ENCODE data around the gene ZNF425. TPM values are rescaled to one million over a fixed set of nuclear protein-coding genes. Genes with fewer than 3 reads are reported as not detected.

ZNF425 gene, protein sequence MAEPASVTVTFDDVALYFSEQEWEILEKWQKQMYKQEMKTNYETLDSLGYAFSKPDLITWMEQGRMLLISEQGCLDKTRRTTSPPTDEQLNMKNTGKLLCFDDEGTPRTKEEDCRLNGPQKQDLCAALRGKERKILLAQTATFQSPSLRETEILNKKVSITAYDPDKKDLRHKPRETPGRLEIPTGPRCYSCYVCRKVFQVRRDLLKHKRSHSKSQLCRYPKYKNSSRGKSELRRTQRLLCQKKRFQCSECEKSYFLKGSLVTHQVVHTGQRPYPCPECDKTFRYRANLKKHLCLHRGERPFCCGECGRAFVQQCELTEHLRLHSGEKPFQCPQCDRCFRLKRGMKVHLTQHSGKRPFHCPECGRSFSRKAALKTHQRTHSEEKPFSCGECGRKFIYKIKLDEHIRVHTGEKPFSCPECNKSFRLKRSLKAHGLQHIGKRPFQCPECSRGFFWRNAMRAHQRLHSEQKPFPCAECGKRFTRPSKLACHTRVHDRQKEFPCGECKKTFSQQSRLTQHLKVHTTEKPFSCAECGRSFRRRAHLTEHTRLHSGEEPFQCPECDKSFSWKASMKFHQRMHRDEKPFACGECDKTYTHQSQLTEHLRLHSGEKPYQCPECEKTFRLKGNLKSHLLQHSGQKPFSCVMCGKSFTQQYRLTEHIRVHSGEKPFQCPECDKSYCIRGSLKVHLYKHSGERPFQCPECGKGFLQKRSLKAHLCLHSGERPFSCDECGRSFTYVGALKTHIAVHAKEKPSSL
- total RNA-seq = under 1 TPM; 0.39 to 0.77 TPM

DNA sequence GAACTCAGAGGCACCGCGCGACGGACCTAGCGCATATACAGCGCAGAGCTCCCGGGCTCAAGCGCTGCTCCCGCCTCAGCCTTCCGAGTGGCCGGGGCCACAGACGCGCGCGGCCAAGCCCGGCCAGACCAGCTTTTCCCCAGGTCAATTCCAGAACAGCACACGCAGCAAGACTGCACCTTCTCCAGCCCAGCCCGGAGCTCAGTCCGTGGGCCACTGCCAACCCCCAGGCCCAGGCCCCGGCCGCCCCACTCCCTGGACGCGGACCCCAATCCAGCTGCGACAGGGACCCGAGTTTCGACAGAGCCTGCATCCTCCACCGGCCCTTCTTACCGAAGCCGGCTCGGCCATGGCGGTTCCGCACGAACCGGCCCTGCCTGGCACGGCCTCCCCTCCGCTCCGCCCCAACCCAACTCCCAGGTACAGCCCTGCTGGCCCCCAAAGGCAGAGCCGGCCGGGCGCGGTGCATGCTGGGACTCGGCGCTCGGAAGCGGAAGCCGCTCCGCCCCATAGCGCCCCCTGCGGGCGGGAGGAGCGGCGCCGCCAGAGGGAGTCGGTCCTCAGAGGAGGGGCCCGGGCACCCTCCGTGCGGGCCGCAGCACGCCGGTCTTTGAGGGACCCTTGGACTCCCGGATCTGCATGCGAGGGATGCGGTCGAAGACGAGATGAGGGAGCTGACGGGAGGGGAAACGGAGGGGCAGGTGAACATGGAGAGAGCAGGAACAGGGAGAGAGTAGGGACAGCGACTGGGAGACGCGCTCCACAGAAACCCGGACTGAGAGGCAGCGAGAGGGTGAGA is at the start of gene ZNF425:
TSS of gene ZNF425 (minus strand) at position 462 of the 799 bp plus-strand sequence. CDS start at position 351, 111 bp downstream.
- Mint-ChIP-seq H3K36me3 (ENCODE audit: low read depth) (peaks cover 49% of the 10 kb centered on the region), H3K4me1 (peaks cover 16% of the 10 kb centered on the region), H3K9me3 (no peaks in the 10 kb centered on the region), H3K4me3 (peak within 1 kb of the TSS; percentile 98), H3K27me3 (no peaks in the 10 kb centered on the region), H3K27ac (peak within 1 kb of the TSS; percentile 97)
- ATAC-seq (replicated peaks) = peak; percentile 85

GRCh38 chr7:149175150-149175549 is 49.0 kb upstream of the ZNF425 start:
- H3K36me3 Mint-ChIP-seq (ENCODE audit: low read depth) = peaks cover 86% of the 10 kb centered on the region
- H3K4me1 Mint-ChIP-seq = no peaks in the 10 kb centered on the region
- no peak overlapping the region for H3K27ac Mint-ChIP-seq
- no peak for ATAC-seq (replicated peaks)
- no peaks in the 10 kb centered on the region for H3K27me3 Mint-ChIP-seq
- H3K9me3 Mint-ChIP-seq = no peaks in the 10 kb centered on the region
- H3K4me3 Mint-ChIP-seq = no peak overlapping the region

- no peaks in the 10 kb centered on the region for H3K9me3 Mint-ChIP-seq
- H3K27me3 Mint-ChIP-seq = no peaks in the 10 kb centered on the region
- H3K36me3 Mint-ChIP-seq (ENCODE audit: low read depth) = peaks cover 86% of the 10 kb centered on the region
- ATAC-seq (replicated peaks) = no peak
- no peak overlapping the region for H3K4me3 Mint-ChIP-seq
- no peaks in the 10 kb centered on the region for H3K4me1 Mint-ChIP-seq
- no peak overlapping the region for H3K27ac Mint-ChIP-seq
These were observed 46.4 kb upstream of the ZNF425 start for GRCh38 chr7:149172534-149172920.

DNA sequence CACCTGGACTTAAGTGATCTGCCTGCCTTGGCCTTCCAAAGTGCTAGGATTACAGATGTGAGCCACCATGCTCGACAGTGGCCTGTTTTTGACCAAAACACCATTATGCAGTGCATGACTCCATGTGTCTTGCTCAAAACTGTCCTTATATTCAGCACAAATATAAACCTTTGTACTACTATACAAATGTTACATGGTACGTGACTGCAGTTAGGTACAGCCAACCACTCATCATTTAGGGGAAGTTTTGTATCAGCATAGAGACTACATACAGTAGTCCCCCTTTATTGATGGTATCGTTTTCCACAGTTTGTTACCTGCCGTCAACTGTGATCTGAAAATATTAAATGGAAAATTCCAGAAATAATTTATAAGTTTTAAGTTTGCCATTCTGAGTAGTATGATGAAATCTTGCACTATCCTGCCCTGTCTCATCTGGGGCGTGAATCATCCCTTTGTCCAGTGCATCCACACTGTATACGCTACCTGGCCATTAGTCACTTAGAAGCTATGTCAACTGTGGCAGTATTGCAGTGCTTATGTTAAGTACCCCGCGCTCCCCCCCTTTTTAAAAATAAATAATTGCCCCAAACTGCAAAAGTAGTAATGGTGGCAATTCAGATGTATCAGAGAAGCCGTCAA is 45.9 kb upstream of the ZNF425 start:
- H3K27ac Mint-ChIP-seq = no peak overlapping the region
- no peaks in the 10 kb centered on the region for H3K9me3 Mint-ChIP-seq
- no peak for ATAC-seq (replicated peaks)
- no peak overlapping the region for H3K4me3 Mint-ChIP-seq
- no peaks in the 10 kb centered on the region for H3K4me1 Mint-ChIP-seq
- H3K27me3 Mint-ChIP-seq = no peaks in the 10 kb centered on the region
- H3K36me3 Mint-ChIP-seq (ENCODE audit: low read depth) = peaks cover 86% of the 10 kb centered on the region

GRCh38 chr7:149166630-149167352 is 40.7 kb upstream of the ZNF425 start:
- Mint-ChIP-seq H3K27me3 (no peaks in the 10 kb centered on the region), H3K4me1 (no peaks in the 10 kb centered on the region), H3K4me3 (no peak overlapping the region), H3K27ac (no peak overlapping the region), H3K36me3 (ENCODE audit: low read depth) (peaks cover 97% of the 10 kb centered on the region), H3K9me3 (no peaks in the 10 kb centered on the region)
- ATAC-seq (replicated peaks) = no peak

GRCh38 chr7:149166142-149166541 is 40.0 kb upstream of the ZNF425 start:
- H3K4me3 Mint-ChIP-seq = no peak overlapping the region
- no peak for ATAC-seq (replicated peaks)
- H3K36me3 Mint-ChIP-seq (ENCODE audit: low read depth) = peaks cover 97% of the 10 kb centered on the region
- H3K4me1 Mint-ChIP-seq = no peaks in the 10 kb centered on the region
- no peaks in the 10 kb centered on the region for H3K9me3 Mint-ChIP-seq
- peak overlapping the region; percentile 24 for H3K27ac Mint-ChIP-seq
- H3K27me3 Mint-ChIP-seq = no peaks in the 10 kb centered on the region

DNA sequence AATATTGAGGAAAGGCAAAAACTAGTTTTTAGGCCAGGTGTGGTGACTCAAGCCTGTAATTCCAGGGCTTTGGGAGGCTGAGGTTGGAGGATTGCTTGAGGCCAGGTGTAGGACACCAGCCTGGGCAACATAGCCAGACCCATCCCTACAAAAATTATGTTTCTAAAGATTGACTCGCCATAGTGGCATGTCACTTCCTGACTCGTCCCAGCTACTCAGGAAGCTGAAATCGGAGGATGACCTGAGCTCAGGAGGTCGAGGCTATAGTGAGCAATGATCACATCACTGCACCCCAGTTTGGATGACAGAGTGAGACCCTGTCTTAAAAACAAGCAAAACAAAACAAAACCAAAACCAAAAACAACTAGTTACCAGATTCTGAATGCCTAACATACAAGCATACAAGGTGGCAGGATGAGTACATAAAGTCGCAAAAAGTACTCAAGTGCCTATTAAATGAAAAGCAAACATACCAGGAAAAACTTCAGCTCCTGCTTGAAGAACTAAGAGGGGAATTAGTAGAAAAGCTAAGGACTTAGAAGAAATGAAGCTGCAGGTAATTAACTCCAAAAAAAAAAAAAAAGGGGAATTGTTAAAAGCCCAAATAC is 35.2 kb upstream of the ZNF425 start:
- no peaks in the 10 kb centered on the region for H3K9me3 Mint-ChIP-seq
- H3K27me3 Mint-ChIP-seq = no peaks in the 10 kb centered on the region
- peaks cover 97% of the 10 kb centered on the region for H3K36me3 Mint-ChIP-seq (ENCODE audit: low read depth)
- peaks cover 10% of the 10 kb centered on the region for H3K4me1 Mint-ChIP-seq
- peak overlapping the region; percentile 85 for H3K27ac Mint-ChIP-seq
- H3K4me3 Mint-ChIP-seq = peak overlapping the region; percentile 42
- peak; percentile 89 for ATAC-seq (replicated peaks)

DNA sequence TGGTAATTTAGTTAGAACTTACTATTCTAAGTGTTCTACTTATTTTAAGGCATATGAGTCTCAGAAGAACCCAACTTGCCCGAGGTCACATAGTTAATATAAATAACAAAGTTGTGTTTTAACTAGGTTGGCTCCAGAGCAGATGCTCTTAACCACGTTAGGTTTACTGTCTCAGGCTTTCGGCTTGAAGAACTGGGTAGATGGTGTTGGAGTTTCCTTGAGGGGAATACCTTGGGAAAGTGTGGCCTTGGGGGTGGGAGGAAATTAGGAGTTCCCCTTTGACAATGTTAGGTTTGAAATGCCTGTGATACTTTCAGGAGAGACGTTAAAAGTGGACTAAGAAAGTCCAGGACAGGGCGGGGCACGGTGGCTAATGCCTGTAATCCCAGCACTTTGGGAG is 30.8 kb upstream of the ZNF425 start:
- no peak for ATAC-seq (replicated peaks)
- peaks cover 91% of the 10 kb centered on the region for H3K36me3 Mint-ChIP-seq (ENCODE audit: low read depth)
- H3K4me1 Mint-ChIP-seq = peaks cover 24% of the 10 kb centered on the region
- H3K9me3 Mint-ChIP-seq = no peaks in the 10 kb centered on the region
- no peaks in the 10 kb centered on the region for H3K27me3 Mint-ChIP-seq
- H3K27ac Mint-ChIP-seq = no peak overlapping the region
- H3K4me3 Mint-ChIP-seq = no peak overlapping the region

DNA sequence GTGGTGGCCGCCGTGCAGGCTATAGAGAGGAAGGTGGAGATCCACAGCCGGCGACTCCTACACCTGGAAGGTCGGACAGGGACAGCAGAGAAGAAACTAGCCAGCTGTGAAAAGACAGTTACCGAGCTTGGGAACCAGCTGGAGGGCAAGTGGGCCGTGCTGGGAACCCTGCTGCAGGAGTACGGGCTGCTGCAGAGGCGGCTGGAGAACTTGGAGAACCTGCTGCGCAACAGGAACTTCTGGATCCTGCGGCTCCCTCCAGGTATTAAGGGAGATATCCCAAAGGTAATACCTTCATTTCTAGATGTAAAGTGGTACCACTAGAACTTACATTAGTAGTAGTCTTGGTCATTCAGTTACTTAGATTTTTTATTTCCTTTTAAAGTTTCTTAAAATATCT is 27.9 kb upstream of the ZNF425 start:
- Mint-ChIP-seq H3K27me3 (no peaks in the 10 kb centered on the region), H3K4me3 (no peak overlapping the region), H3K9me3 (no peaks in the 10 kb centered on the region), H3K36me3 (ENCODE audit: low read depth) (peaks cover 69% of the 10 kb centered on the region), H3K27ac (no peak overlapping the region), H3K4me1 (peaks cover 35% of the 10 kb centered on the region)
- ATAC-seq (replicated peaks) = no peak

- Mint-ChIP-seq H3K9me3 (no peaks in the 10 kb centered on the region), H3K4me1 (peaks cover 35% of the 10 kb centered on the region), H3K36me3 (ENCODE audit: low read depth) (peaks cover 62% of the 10 kb centered on the region), H3K27me3 (no peaks in the 10 kb centered on the region), H3K4me3 (no peak overlapping the region), H3K27ac (no peak overlapping the region)
- no peak for ATAC-seq (replicated peaks)
These were observed 27.2 kb upstream of the ZNF425 start for GRCh38 chr7:149153346-149153745.

GRCh38 chr7:149150981-149151380 is 24.9 kb upstream of the ZNF425 start:
- H3K36me3 Mint-ChIP-seq (ENCODE audit: low read depth) = peaks cover 39% of the 10 kb centered on the region
- no peaks in the 10 kb centered on the region for H3K9me3 Mint-ChIP-seq
- no peaks in the 10 kb centered on the region for H3K27me3 Mint-ChIP-seq
- no peak overlapping the region for H3K4me3 Mint-ChIP-seq
- no peak for ATAC-seq (replicated peaks)
- H3K27ac Mint-ChIP-seq = peak overlapping the region; percentile 30
- peaks cover 24% of the 10 kb centered on the region for H3K4me1 Mint-ChIP-seq

DNA sequence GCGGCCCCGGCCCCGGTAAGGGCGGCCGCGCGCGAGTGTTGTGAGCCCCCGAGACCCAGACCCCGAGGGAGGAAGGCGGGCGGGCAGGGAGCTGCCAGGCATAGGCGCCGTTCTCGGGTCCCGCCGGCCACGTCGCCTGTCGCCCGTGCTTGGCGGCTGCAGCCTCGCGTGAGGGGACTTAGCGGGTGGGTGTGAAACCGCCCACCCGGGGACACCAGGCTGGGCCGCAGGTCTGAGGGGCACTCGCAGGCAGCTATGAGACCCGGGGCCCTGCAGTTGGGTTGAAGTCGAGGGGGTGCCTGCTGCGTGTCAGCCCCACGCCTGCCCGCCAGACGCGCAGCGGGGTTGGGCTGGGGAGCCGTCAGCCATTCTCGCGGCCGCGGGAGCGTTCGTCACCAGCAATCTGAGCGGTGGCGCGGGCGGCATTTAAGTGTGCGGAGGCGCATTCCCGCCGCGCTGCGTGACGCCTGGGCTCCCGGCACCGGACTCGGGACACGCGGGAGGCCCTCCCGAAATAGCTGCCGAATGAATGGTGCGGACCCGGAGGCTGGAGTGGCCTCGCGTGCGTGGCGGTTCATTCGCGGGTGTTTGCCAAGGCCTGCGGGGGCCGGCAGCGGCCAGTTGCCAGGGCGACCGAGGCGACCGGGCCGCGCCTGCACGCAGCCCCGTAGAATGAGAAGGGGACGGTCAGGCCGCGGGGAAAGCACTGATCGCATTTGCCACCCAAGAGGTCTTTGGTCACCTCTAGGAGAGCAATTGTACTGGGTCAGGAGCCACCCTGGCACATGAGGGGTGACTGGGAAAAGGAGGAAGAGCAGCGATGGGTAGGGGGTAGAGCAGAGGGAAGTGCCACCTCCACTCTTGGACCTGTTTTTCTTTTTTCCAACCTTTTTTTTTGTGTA is 21.9 kb upstream of the ZNF425 start:
- peaks cover 18% of the 10 kb centered on the region for H3K4me1 Mint-ChIP-seq
- H3K36me3 Mint-ChIP-seq (ENCODE audit: low read depth) = peaks cover 15% of the 10 kb centered on the region
- no peaks in the 10 kb centered on the region for H3K9me3 Mint-ChIP-seq
- H3K4me3 Mint-ChIP-seq = peak overlapping the region; percentile 93
- no peaks in the 10 kb centered on the region for H3K27me3 Mint-ChIP-seq
- ATAC-seq (replicated peaks) = peak; percentile 44
- peak overlapping the region; percentile 70 for H3K27ac Mint-ChIP-seq
